Coronary artery (tissue), 2 donors: ENCODE results near the gene TMEM231.

Experiments used
- DNase-seq: peaks from one replicate; pipeline ENCODE4 v3.0.0-alpha.2; 2017; ENCODE audit warnings: low spot score
- H3K27ac ChIP-seq, 2 donors: fragments of 200-600 bp; sonication (generic); one replicate each; pipeline ENCODE4 v1.5.1; 2016 to 2019
- H3K4me3 ChIP-seq: fragments of 200-600 bp; sonication (generic); 2 replicates; pipeline ENCODE4 v1.5.1; 2016; ENCODE audit warnings: mild to moderate bottlenecking, moderate library complexity
- CTCF ChIP-seq: fragments of 200-600 bp; sonication (generic); IDR thresholded peaks from one replicate; pipeline ENCODE4 v1.5.1; 2019; ENCODE audit warnings: antibody characterized with exemption

The TMEM231 gene

DNA sequence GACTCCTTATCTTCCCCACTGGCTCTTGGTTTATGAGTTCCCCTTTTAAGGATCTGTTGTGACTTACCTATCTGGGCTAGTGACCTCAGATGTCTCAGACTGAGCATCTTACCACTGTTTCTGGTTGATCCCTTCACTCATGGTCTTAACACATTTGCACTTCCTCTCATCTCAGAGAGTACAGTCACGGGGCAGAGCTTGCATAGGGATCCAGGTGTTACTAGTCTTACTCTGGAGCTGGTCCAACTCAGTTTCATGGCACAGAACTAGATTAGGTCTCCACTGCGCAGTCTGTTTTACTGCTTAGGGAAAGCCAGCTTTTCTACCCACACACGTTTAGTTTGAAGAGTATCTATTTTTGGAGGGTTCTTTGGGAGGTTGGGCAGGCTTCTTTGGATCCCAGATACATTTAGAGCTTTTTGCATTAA, 20.3 kb upstream of the TMEM231 start:
- H3K27ac ChIP-seq = no peak overlapping the region
- TF ChIP-seq CTCF = no peak
- no peak overlapping the region for H3K4me3 ChIP-seq
- peak; percentile 12 for DNase-seq

- no peak overlapping the region for H3K4me3 ChIP-seq
- TF ChIP-seq CTCF = no peak
- H3K27ac ChIP-seq = no peak overlapping the region
- no peak for DNase-seq
Observed at GRCh38 chr16:75575958-75576357, 19.9 kb upstream of the TMEM231 start.

- no peak overlapping the region for H3K4me3 ChIP-seq
- TF ChIP-seq CTCF = no peak
- no peak for DNase-seq
- H3K27ac ChIP-seq = no peak overlapping the region
Observed at GRCh38 chr16:75573955-75574354, 17.9 kb upstream of the TMEM231 start.

GRCh38 chr16:75572864-75573542, 17.0 kb upstream of the TMEM231 start:
- no peak overlapping the region for H3K27ac ChIP-seq
- no peak for DNase-seq

DNA sequence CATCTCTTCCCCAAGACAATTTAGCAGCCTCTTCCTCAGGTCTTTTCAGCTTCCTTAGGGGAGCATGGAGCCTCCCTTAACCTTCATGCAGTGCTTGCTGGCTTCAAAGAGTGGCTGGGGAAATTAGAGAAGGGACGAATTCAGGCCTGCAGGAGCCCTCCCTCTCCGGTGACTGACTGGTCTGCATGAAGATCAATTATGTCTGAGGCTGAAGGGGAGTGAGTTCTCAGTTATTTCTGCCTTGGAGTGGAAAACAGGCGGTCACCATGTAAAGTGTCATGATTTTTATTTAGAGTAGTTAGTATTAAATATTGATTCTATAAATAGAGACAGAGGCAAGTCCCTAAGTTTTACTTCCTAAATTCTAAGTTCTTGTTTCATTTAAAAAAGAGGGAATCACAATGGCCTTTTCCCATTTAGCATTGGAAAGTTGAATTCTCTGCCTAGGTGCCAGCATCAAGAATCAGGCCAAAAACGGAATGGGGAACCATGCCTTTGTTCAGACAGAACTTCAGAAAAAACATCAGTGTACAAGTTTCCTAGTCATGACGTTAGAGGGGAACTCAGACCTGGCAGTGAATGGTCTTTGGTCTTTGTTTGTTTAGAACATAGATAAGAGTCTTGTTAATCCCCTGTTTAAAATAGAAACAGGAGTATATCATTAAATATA, 14.5 kb upstream of the TMEM231 start:
- TF ChIP-seq CTCF = no peak
- no peak for DNase-seq
- H3K4me3 ChIP-seq = no peak overlapping the region
- H3K27ac ChIP-seq = no peak overlapping the region

More at GRCh38 chr16:75572864-75573542, 17.0 kb upstream of the TMEM231 start:
- no peak overlapping the region for H3K4me3 ChIP-seq
- no peak for TF ChIP-seq CTCF

DNA sequence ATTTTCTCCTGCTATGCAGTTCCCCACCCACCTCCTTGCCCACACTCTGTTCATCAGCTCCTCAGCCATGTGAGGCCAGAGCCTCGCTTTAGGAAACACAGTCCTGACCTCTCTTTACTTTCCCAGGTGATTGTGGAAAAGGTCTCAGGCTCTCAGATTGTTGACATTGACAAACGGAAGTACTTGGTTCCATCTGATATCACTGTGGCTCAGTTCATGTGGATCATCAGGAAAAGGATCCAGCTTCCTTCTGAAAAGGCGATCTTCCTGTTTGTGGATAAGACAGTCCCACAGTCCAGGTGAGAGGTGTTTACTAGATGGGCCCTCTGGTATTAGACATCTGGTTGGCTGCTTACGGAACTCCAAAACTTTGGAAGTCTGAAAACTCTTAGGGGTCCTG, 11.9 kb upstream of the TMEM231 start:
- Histone ChIP-seq H3K27ac (no peak overlapping the region), H3K4me3 (peak overlapping the region; percentile 91)
- TF ChIP-seq CTCF = no peak
- no peak for DNase-seq

DNA sequence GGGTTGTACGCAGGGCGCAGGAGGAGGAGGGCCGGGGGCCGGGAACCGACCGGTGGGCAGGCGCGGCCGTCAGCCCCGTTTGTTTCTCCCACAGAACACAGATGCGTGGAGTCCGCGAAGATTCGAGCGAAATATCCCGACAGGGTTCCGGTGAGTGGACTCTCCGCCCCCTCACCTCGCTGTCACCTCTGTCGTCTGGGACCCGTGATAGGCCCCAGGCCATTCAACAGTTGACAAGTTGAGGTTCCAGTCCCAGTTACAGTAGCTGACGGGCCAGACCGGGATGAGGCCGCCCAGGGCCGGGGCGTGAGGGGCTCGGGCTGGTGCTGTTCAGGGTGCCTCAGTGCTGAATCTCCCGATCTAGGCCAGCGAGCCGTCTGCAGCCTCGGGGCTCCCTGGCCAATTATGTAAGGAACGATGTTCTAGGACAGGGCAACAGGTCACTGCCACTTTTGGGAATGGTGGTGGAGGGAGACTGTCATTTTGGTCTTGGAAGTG, 10.8 kb upstream of the TMEM231 start:
- Histone ChIP-seq H3K4me3 (peak overlapping the region; percentile 91), H3K27ac (peak overlapping the region; percentile 75 to 80)
- DNase-seq = no peak
- no peak for TF ChIP-seq CTCF
